22Rv1 (cell line): Measurements from ENCODE around the gene TMEM123.

Source experiments
- CTCF ChIP-seq: fragments of 450-650 bp; IDR thresholded peaks from 2 replicates; pipeline ENCODE4 v1.5.1; 2017; ENCODE audit warnings: mild to moderate bottlenecking
- ZFX ChIP-seq: fragments of 450-650 bp; IDR thresholded peaks from 2 replicates; pipeline ENCODE4 v1.6.1; 2017; ENCODE audit warnings: antibody characterized with exemption, borderline replicate concordance

GRCh38 chr11:102476812-102477211, 24.2 kb upstream of the TMEM123 start:
- no peak for TF ChIP-seq CTCF
- TF ChIP-seq ZFX: no peak
